Suprapubic skin (tissue), 4 donors: Measurements from ENCODE around the gene GSN. TPM values are rescaled to one million over a fixed set of nuclear protein-coding genes. Genes with fewer than 3 reads are reported as not detected.
A peak's percentile ranks its signal among the peaks of the same experiment; 100 is the strongest.
"Not testable (repeated sequence)": the region's sequence is repeated elsewhere in the genome, so short reads cannot be mapped to it uniquely, and the experiment has no call there.

Experiments used
- DNase-seq, 2 donors: peaks; one replicate each; pipeline ENCODE4 v3.0.0-alpha.2; 2019; ENCODE audit warnings: low spot score in 2 of 2
- H3K27ac ChIP-seq: fragments of 200-600 bp; sonication (generic); one replicate; pipeline ENCODE4 v1.5.1; 2019
- H3K27me3 ChIP-seq: fragments of 200-600 bp; sonication (generic); one replicate; pipeline ENCODE4 v1.5.1; 2019
- H3K36me3 ChIP-seq: fragments of 200-600 bp; sonication (generic); one replicate; pipeline ENCODE4 v1.5.1; 2019
- H3K4me1 ChIP-seq: fragments of 200-600 bp; sonication (generic); one replicate; pipeline ENCODE4 v1.5.1; 2019
- H3K4me3 ChIP-seq: fragments of 200-600 bp; sonication (generic); one replicate; pipeline ENCODE4 v1.5.1; 2019; ENCODE audit warnings: mild to moderate bottlenecking
- H3K9me3 ChIP-seq: fragments of 200-600 bp; sonication (generic); one replicate; pipeline ENCODE4 v1.5.1; 2019
- EP300 ChIP-seq: sonication (generic); formaldehyde crosslinking; IDR thresholded peaks from one replicate; pipeline ENCODE4 v1.6.1; 2017; ENCODE audit warnings: antibody characterized with exemption
- POLR2A ChIP-seq, 2 donors: fragments of 450-650 bp; IDR thresholded peaks; one replicate each; pipeline ENCODE4 v1.6.1; 2017; ENCODE audit warnings: antibody characterized with exemption in 2 of 2, mild to moderate bottlenecking in 2 of 2, moderate library complexity in 2 of 2
- POLR2AphosphoS5 ChIP-seq, 3 donors: sonication (generic); formaldehyde crosslinking; IDR thresholded peaks; one replicate each; pipeline ENCODE4 v1.6.1; 2017; ENCODE audit warnings: antibody characterized with exemption in 3 of 3
- WGBS: methylation state at CpG from one replicate; pipeline ENCODE4 v1.1.5; 2018; 5-methylcytosine and 5-hydroxymethylcytosine counted together
- total RNA-seq, 4 donors: library from RNA; depleted of rRNA; stranded (reverse); fragments of >200 nt; gene quantifications; one replicate each; pipeline ENCODE4 v1.1.0, GENCODE V29; 2016
- TF ChIP-seq, protein P1 (sequence below), 2 donors: fragments of 200-600 bp in 1 of 2; fragments of 450-650 bp in 1 of 2; sonication (generic) in 1 of 2; IDR thresholded peaks; one replicate each; pipeline ENCODE4 v1.5.1; 2016 to 2019; ENCODE audit warnings: antibody characterized with exemption in 2 of 2, mild to moderate bottlenecking in 1 of 2, moderate library complexity in 1 of 2

The GSN gene
- total RNA-seq, 4 donors from 2014 or later, result 681 to 944 (median 771) TPM

- H3K27ac ChIP-seq, result peak overlapping the region; percentile 97
- WGBS, result 7% methylated on average over 10 of the region's 10 CpGs
- H3K9me3 ChIP-seq, result no peaks in the 10 kb centered on the region
- H3K4me1 ChIP-seq, result peaks cover 89% of the 10 kb centered on the region
- TF ChIP-seq POLR2AphosphoS5 (IDR thresholded peaks at IDR 0.05), result peak in 1 of 3 donors; percentile 6
- TF ChIP-seq, protein P1, sequence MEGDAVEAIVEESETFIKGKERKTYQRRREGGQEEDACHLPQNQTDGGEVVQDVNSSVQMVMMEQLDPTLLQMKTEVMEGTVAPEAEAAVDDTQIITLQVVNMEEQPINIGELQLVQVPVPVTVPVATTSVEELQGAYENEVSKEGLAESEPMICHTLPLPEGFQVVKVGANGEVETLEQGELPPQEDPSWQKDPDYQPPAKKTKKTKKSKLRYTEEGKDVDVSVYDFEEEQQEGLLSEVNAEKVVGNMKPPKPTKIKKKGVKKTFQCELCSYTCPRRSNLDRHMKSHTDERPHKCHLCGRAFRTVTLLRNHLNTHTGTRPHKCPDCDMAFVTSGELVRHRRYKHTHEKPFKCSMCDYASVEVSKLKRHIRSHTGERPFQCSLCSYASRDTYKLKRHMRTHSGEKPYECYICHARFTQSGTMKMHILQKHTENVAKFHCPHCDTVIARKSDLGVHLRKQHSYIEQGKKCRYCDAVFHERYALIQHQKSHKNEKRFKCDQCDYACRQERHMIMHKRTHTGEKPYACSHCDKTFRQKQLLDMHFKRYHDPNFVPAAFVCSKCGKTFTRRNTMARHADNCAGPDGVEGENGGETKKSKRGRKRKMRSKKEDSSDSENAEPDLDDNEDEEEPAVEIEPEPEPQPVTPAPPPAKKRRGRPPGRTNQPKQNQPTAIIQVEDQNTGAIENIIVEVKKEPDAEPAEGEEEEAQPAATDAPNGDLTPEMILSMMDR (IDR thresholded peaks at IDR 0.05), result no peak
- no peak for TF ChIP-seq POLR2A (IDR thresholded peaks at IDR 0.05)
- no peak for TF ChIP-seq EP300
- no peaks in the 10 kb centered on the region for H3K27me3 ChIP-seq
- H3K36me3 ChIP-seq, result no peaks in the 10 kb centered on the region
- DNase-seq, result peak; percentile 76 to 79
- peak overlapping the region; percentile 21 for H3K4me3 ChIP-seq
Measured at GRCh38 chr9:121289026-121289771, 21.2 kb downstream of the GSN start.

DNA sequence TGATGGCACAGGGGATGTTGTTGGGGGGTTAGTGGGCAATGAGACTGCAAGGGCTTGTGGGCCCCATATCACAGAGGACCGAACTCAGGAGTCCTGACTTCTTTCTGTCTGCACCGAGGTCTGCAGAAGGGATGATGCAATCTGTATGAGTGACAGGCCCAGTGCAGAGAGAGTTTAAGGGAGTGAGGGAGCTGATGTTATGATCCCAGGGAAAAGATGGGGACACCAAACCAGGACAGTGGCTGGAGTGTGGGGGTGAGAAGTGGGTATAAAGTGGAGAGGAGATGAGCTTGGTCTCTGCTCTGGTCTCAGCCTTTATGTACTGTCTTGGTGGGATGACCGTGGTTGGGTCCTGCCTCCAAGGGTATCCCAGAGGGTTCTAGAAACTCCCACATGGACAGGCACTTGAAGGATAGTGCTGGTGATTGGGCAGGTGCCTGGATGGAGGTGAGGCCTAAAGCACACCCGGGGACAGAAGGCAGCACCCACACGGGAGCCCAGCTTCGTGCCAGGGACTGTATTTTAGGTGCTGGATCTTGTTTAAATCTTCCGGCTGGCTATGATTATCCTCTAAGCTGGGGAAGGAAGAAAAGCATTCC lies 21.9 kb downstream of the GSN start:
- WGBS, result 37% methylated on average over 7 of the region's 7 CpGs
- DNase-seq, result peak; percentile 52 to 60

DNA sequence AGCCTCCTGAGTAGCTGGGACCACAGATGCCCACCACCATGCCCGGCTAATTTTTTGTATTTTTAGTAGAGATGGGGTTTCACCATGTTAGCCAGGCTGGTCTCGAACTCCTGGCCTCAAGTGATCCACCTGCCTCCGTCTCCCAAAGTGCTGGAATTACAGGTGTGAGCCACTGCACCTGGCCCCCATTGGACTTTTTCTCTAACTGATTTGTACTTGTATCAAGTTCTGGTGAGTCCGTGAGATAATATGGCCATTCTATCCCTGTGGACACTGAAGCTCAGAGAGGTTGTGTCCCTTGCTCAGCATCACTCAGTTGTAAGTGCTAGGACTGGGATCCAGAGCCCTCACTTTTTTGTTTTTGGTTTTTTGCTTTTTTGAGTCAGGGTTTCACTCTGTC lies 23.6 kb downstream of the GSN start:
- H3K27me3 ChIP-seq, H3K9me3 ChIP-seq, H3K4me3 ChIP-seq, H3K27ac ChIP-seq, H3K36me3 ChIP-seq: not testable (repeated sequence)
- peak in 1 of 2 donors; percentile 23 for DNase-seq
- peaks cover 89% of the 10 kb centered on the region for H3K4me1 ChIP-seq
- WGBS, result 68% methylated on average over 4 of the region's 4 CpGs

More for the DNA sequence above, 21.9 kb downstream of the GSN start:
- H3K9me3 ChIP-seq, result no peaks in the 10 kb centered on the region
- no peaks in the 10 kb centered on the region for H3K36me3 ChIP-seq
- H3K27ac ChIP-seq, result peak overlapping the region; percentile 97
- peaks cover 89% of the 10 kb centered on the region for H3K4me1 ChIP-seq
- no peaks in the 10 kb centered on the region for H3K27me3 ChIP-seq
- H3K4me3 ChIP-seq, result peak overlapping the region; percentile 21
- TF ChIP-seq POLR2AphosphoS5 (IDR thresholded peaks at IDR 0.05) (no peak), EP300 (no peak), POLR2A (IDR thresholded peaks at IDR 0.05) (no peak)
- TF ChIP-seq, protein P1 (IDR thresholded peaks at IDR 0.05), result no peak

- no peaks in the 10 kb centered on the region for H3K27me3 ChIP-seq
- TF ChIP-seq POLR2AphosphoS5 (IDR thresholded peaks at IDR 0.05) (no peak), EP300 (no peak), POLR2A (IDR thresholded peaks at IDR 0.05) (no peak)
- TF ChIP-seq, protein P1 (IDR thresholded peaks at IDR 0.05), result no peak
- WGBS, result 89% methylated on average over 1 of the region's 1 CpG
- H3K36me3 ChIP-seq, result no peaks in the 10 kb centered on the region
- peaks cover 89% of the 10 kb centered on the region for H3K4me1 ChIP-seq
- H3K27ac ChIP-seq, result no peak overlapping the region
- peak; percentile 32 to 43 for DNase-seq
- no peak overlapping the region for H3K4me3 ChIP-seq
- H3K9me3 ChIP-seq, result no peaks in the 10 kb centered on the region
Measured at GRCh38 chr9:121292051-121292450, 24.1 kb downstream of the GSN start.

- WGBS, result 91% methylated on average over 6 of the region's 6 CpGs
- TF ChIP-seq, protein P1 (IDR thresholded peaks at IDR 0.05), result no peak
- TF ChIP-seq POLR2AphosphoS5 (IDR thresholded peaks at IDR 0.05) (no peak), POLR2A (IDR thresholded peaks at IDR 0.05) (no peak), EP300 (no peak)
Measured at GRCh38 chr9:121292801-121293241, 24.9 kb downstream of the GSN start.

More at GRCh38 chr9:121292801-121293241, 24.9 kb downstream of the GSN start:
- H3K27ac ChIP-seq, result no peak overlapping the region
- H3K36me3 ChIP-seq, result no peaks in the 10 kb centered on the region
- peak; percentile 52 to 62 for DNase-seq
- no peaks in the 10 kb centered on the region for H3K27me3 ChIP-seq
- H3K4me1 ChIP-seq, result peaks cover 89% of the 10 kb centered on the region
- no peak overlapping the region for H3K4me3 ChIP-seq
- H3K9me3 ChIP-seq, result no peaks in the 10 kb centered on the region
